Uterus (tissue), 4 donors: ENCODE results near the gene ARHGAP42. TPM values are rescaled to one million over a fixed set of nuclear protein-coding genes. Genes with fewer than 3 reads are reported as not detected.

Experiments
- DNase-seq, 2 donors: peaks; one replicate each; pipeline ENCODE4 v3.0.0-alpha.2; 2019 to 2020
- H3K27ac ChIP-seq, 2 donors: fragments of 200-600 bp; sonication (generic); 1 replicate in 1 of 2; 2 replicates in 1 of 2; pipeline ENCODE4 v1.5.1; 2016 to 2018
- H3K27me3 ChIP-seq, 2 donors: fragments of 200-600 bp; sonication (generic); one replicate each; pipeline ENCODE4 v1.5.1; 2018 to 2019; ENCODE audit warnings: control low read depth in 1 of 2
- H3K36me3 ChIP-seq, 2 donors: fragments of 200-600 bp; sonication (generic); one replicate each; pipeline ENCODE4 v1.5.1; 2019; ENCODE audit warnings: control low read depth in 1 of 2
- H3K4me1 ChIP-seq, 2 donors: fragments of 200-600 bp; sonication (generic); one replicate each; pipeline ENCODE4 v1.5.1; 2018 to 2019; ENCODE audit warnings: control low read depth in 1 of 2
- H3K4me3 ChIP-seq, 2 donors: fragments of 200-600 bp; sonication (generic); 1 replicate in 1 of 2; 2 replicates in 1 of 2; pipeline ENCODE4 v1.5.1; 2018 to 2019; ENCODE audit warnings: mild to moderate bottlenecking in 1 of 2
- H3K9me3 ChIP-seq, 2 donors: fragments of 200-600 bp; sonication (generic); one replicate each; pipeline ENCODE4 v1.5.1; 2019; ENCODE audit warnings: control low read depth in 1 of 2
- CTCF ChIP-seq, 4 experiments: fragments of 200-600 bp in 2 of 4; fragments of 450-650 bp in 2 of 4; sonication (generic) in 2 of 4; IDR thresholded peaks; one replicate each; pipeline ENCODE4 v1.5.1; 2016 to 2019; ENCODE audit warnings: antibody characterized with exemption in 4 of 4, mild to moderate bottlenecking in 2 of 4, moderate library complexity in 1 of 4
- POLR2A ChIP-seq, 2 donors: fragments of 450-650 bp; IDR thresholded peaks; one replicate each; pipeline ENCODE4 v1.6.1; 2016; ENCODE audit warnings: antibody characterized with exemption in 2 of 2, mild to moderate bottlenecking in 1 of 2, moderate library complexity in 1 of 2
- intact Hi-C: fragments of 100-400 bp; cut with DNase I; formaldehyde crosslinking; loops from one replicate; pipeline ENCODE4 v1.15.1; 2023; ENCODE audit warnings: low total_unique reads
- total RNA-seq, 4 donors: library from RNA; depleted of rRNA in 3 of 4; stranded (reverse); fragments of >200 nt in 3 of 4; gene quantifications; one replicate each; pipeline versions ENCODE4 v1.1.0 to v1.2.4, GENCODE V29; 2014 to 2023
- donor health status: DM: yes; HTN: yes; CAD: no.

The ARHGAP42 gene
- total RNA-seq, 4 donors from 2014 or later: 10.2 to 51.6 (median 21.1) TPM

- Histone ChIP-seq H3K4me3 (no peak overlapping the region), H3K9me3 (no peaks in the 10 kb centered on the region), H3K27me3 (no peaks in the 10 kb centered on the region), H3K36me3 (no peaks in the 10 kb centered on the region), H3K27ac (peak overlapping the region; percentile 9 to 16), H3K4me1 (no peaks in the 10 kb centered on the region)
- no peak for DNase-seq
- intact Hi-C loops: no loop called here
- TF ChIP-seq POLR2A (IDR thresholded peaks at IDR 0.05) (no peak), CTCF (IDR thresholded peaks at IDR 0.05) (no peak)
These were observed 341.6 kb downstream of the ARHGAP42 start for GRCh38 chr11:101028644-101029043.

- peaks cover 0 to 6% of the 10 kb centered on the region in 2 donors for H3K4me1 ChIP-seq
- intact Hi-C loops: no loop called here
- no peaks in the 10 kb centered on the region for H3K9me3 ChIP-seq
- H3K36me3 ChIP-seq: no peaks in the 10 kb centered on the region
- no peak for DNase-seq
- no peak for TF ChIP-seq POLR2A (IDR thresholded peaks at IDR 0.05)
- TF ChIP-seq CTCF (IDR thresholded peaks at IDR 0.05): no peak
- no peaks in the 10 kb centered on the region for H3K27me3 ChIP-seq
- peak overlapping the region; percentile 25 to 66 for H3K27ac ChIP-seq
- H3K4me3 ChIP-seq: no peak overlapping the region
These were observed 342.9 kb downstream of the ARHGAP42 start for GRCh38 chr11:101030015-101030414.

GRCh38 chr11:101030692-101031091, 343.6 kb downstream of the ARHGAP42 start:
- TF ChIP-seq POLR2A (IDR thresholded peaks at IDR 0.05) (no peak), CTCF (IDR thresholded peaks at IDR 0.05) (no peak)
- H3K27ac ChIP-seq: peak overlapping the region; percentile 66 to 69
- intact Hi-C loops: no loop called here
- peaks cover 0 to 6% of the 10 kb centered on the region in 2 donors for H3K4me1 ChIP-seq
- H3K27me3 ChIP-seq: no peaks in the 10 kb centered on the region
- no peaks in the 10 kb centered on the region for H3K36me3 ChIP-seq
- no peaks in the 10 kb centered on the region for H3K9me3 ChIP-seq
- no peak overlapping the region for H3K4me3 ChIP-seq
- no peak for DNase-seq

GRCh38 chr11:101031713-101032112, 344.6 kb downstream of the ARHGAP42 start:
- no peak for DNase-seq
- no peak for TF ChIP-seq POLR2A (IDR thresholded peaks at IDR 0.05)
- no peak for TF ChIP-seq CTCF (IDR thresholded peaks at IDR 0.05)

GRCh38 chr11:101032991-101033390, 345.9 kb downstream of the ARHGAP42 start:
- H3K36me3 ChIP-seq: no peaks in the 10 kb centered on the region
- intact Hi-C loops: no loop called here
- H3K4me1 ChIP-seq: peaks cover 0 to 6% of the 10 kb centered on the region in 2 donors
- TF ChIP-seq POLR2A (IDR thresholded peaks at IDR 0.05) (no peak), CTCF (IDR thresholded peaks at IDR 0.05) (no peak)
- H3K27me3 ChIP-seq: no peaks in the 10 kb centered on the region
- peak overlapping the region; percentile 66 to 69 for H3K27ac ChIP-seq
- H3K4me3 ChIP-seq: no peak overlapping the region
- no peak for DNase-seq
- H3K9me3 ChIP-seq: no peaks in the 10 kb centered on the region

More at GRCh38 chr11:101031713-101032112, 344.6 kb downstream of the ARHGAP42 start:
- Histone ChIP-seq H3K36me3 (no peaks in the 10 kb centered on the region), H3K27ac (peak overlapping the region; percentile 66 to 69), H3K27me3 (no peaks in the 10 kb centered on the region), H3K9me3 (no peaks in the 10 kb centered on the region), H3K4me3 (no peak overlapping the region), H3K4me1 (peaks cover 0 to 6% of the 10 kb centered on the region in 2 donors)
- intact Hi-C loops: no loop called here
